Kidney glomerular epithelial cell (primary cell): Measurements from ENCODE around the gene FIBCD1.

Experiments used
- DNase-seq: peaks from one replicate; lab custom pipeline; 2025; lab: John Stamatoyannopoulos, UW

Gene FIBCD1

GRCh38 chr9:130905902-130906734, 32.9 kb downstream of the FIBCD1 start:
- no peak for DNase-seq

GRCh38 chr9:130905125-130905901, 33.7 kb downstream of the FIBCD1 start:
- no peak for DNase-seq

GRCh38 chr9:130904070-130905044, 34.7 kb downstream of the FIBCD1 start:
- no peak for DNase-seq

- DNase-seq = no peak
Observed at GRCh38 chr9:130903194-130904069, 35.6 kb downstream of the FIBCD1 start.

GRCh38 chr9:130902204-130903185, 36.6 kb downstream of the FIBCD1 start:
- no peak for DNase-seq

GRCh38 chr9:130901498-130902203, 37.4 kb downstream of the FIBCD1 start:
- DNase-seq = no peak

- no peak for DNase-seq
Observed at GRCh38 chr9:130900701-130901497, 38.1 kb downstream of the FIBCD1 start.

GRCh38 chr9:130899051-130899748, 39.8 kb downstream of the FIBCD1 start:
- DNase-seq = no peak

- no peak for DNase-seq
Observed at GRCh38 chr9:130898552-130898852, 40.5 kb downstream of the FIBCD1 start.

GRCh38 chr9:130897848-130898551, 41.0 kb downstream of the FIBCD1 start:
- DNase-seq = no peak

GRCh38 chr9:130897105-130897751, 41.8 kb downstream of the FIBCD1 start:
- DNase-seq = no peak

GRCh38 chr9:130896233-130897014, 42.6 kb downstream of the FIBCD1 start, which contains the start of gene QRFP:
QRFP (minus strand) TSS chr9:130896812; CDS start chr9:130893838, 2,974 bp downstream.
- DNase-seq = no peak

GRCh38 chr9:130895481-130896232, 43.4 kb downstream of the FIBCD1 start:
- no peak for DNase-seq

- DNase-seq = no peak
Observed at GRCh38 chr9:130895038-130895437, 44.0 kb downstream of the FIBCD1 start.

GRCh38 chr9:130894546-130894945, 44.5 kb downstream of the FIBCD1 start:
- DNase-seq = no peak
